ENCODE measurements around the gene LPAR5. TPM values are rescaled to one million over a fixed set of nuclear protein-coding genes. Genes with fewer than 3 reads are reported as not detected.

LPAR5 gene
- total and polyA plus RNA-seq, 2 experiments from 2014 or later = 0.32 to 0.38 TPM

DNA sequence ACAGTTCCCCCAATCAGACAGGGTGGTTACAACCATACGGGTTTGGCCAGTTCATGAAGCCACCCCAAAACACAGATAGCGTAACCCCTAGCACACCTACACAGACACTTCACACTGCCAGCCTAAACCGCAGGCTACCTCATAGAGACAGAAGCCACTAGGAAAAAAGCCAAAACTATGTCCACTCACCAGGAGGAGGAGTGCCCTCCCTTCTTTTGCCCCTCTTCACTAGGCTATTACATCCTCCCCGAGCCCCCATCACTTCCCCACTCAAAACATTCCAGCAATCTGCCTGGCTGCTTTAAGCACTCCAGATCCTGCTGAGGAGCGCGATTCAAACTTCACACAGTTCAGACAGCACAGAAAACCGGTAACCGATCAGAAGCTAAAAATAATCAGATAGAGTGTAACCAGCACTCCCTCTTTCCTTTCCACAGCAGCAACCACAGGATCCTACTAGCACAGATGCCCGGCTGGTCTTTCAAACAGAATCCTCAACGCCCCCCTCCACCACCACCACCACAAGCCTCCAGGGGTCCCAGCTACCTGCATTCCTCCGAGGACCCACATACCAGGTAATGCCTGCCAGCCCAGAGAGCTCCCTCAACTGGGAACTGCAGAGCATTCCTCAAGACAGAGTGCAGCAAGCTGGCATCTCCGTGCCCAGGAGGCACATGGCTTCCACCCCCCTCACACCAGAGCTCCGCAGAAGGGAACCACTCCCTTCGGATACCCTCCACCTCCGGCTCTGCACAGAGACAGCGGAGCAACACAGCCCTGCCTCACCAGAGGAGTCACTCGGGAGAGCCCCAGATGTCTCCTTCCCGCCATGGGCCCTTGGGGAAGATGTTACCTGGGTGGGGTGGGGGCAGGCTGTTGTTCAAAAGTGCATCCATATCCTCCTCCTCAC, 30.1 kb downstream of the LPAR5 start:
- peak overlapping the region; percentile 88 for H3K4me3 ChIP-seq
- H3K4me2 ChIP-seq = peak overlapping the region; percentile 96
- H3K4me3 Mint-ChIP-seq = no peak overlapping the region; the same call in 2 of the 3 replicates
- no peak overlapping the region for H2AFZ ChIP-seq
- peaks cover 52% of the 10 kb centered on the region for H3K36me3 Mint-ChIP-seq (ENCODE audit: low read depth)
- H3K27ac ChIP-seq (ENCODE audit: low read depth) = no peak overlapping the region
- peaks cover 33% of the 10 kb centered on the region for H4K20me1 ChIP-seq (replicated peaks; ENCODE audit: insufficient read depth)
- peaks cover 6% of the 10 kb centered on the region; the same call in 1 of the 2 replicates for H3K9me2 ChIP-seq (ENCODE audit: insufficient read depth)
- H3K4me1 ChIP-seq (ENCODE audit: insufficient read depth) = peaks cover 29% of the 10 kb centered on the region
- H3K79me2 ChIP-seq (replicated peaks; ENCODE audit: insufficient read depth) = peaks cover 48% of the 10 kb centered on the region
- peak overlapping the region; percentile 74 for H3K27ac Mint-ChIP-seq
- H3K27me3 ChIP-seq (ENCODE audit: insufficient read depth) = no peaks in the 10 kb centered on the region
- H3K4me1 Mint-ChIP-seq = peaks cover 28% of the 10 kb centered on the region
- H3K36me3 ChIP-seq (ENCODE audit: insufficient read depth) = peaks cover 24% of the 10 kb centered on the region
- TF ChIP-seq EZH2phosphoT487 (IDR thresholded peaks at IDR 0.05; ENCODE audit: unreplicated experiment) = no peak
- TF ChIP-seq ZNF114 (CRISPR knock-in tag; IDR thresholded peaks at IDR 0.05) = no peak
- no peak for TF ChIP-seq ETS1 (IDR thresholded peaks at IDR 0.05)
- no peak for TF ChIP-seq CREB1 (CRISPR knock-in tag; IDR thresholded peaks at IDR 0.05; ENCODE audit: low read depth)
- TF ChIP-seq REST (IDR thresholded peaks at IDR 0.05; ENCODE audit: unreplicated experiment) = no peak
- no peak for TF ChIP-seq NANOG (IDR thresholded peaks at IDR 0.05; ENCODE audit: borderline replicate concordance)
- no peak for TF ChIP-seq STAT1 (IDR thresholded peaks at IDR 0.05; ENCODE audit: unreplicated experiment)
- TF ChIP-seq JUNB (IDR thresholded peaks at IDR 0.05; ENCODE audit: unreplicated experiment) = no peak
- peak; percentile 22; the same call in 1 of the 2 replicates for TF ChIP-seq POLR2AphosphoS5 (IDR thresholded peaks at IDR 0.05; ENCODE audit: low read depth)
- TF ChIP-seq ZNF331 (CRISPR knock-in tag; IDR thresholded peaks at IDR 0.05; ENCODE audit: low read depth) = no peak
- no peak for TF ChIP-seq ZNF462 (CRISPR knock-in tag; IDR thresholded peaks at IDR 0.05)
- TF ChIP-seq, protein P1, sequence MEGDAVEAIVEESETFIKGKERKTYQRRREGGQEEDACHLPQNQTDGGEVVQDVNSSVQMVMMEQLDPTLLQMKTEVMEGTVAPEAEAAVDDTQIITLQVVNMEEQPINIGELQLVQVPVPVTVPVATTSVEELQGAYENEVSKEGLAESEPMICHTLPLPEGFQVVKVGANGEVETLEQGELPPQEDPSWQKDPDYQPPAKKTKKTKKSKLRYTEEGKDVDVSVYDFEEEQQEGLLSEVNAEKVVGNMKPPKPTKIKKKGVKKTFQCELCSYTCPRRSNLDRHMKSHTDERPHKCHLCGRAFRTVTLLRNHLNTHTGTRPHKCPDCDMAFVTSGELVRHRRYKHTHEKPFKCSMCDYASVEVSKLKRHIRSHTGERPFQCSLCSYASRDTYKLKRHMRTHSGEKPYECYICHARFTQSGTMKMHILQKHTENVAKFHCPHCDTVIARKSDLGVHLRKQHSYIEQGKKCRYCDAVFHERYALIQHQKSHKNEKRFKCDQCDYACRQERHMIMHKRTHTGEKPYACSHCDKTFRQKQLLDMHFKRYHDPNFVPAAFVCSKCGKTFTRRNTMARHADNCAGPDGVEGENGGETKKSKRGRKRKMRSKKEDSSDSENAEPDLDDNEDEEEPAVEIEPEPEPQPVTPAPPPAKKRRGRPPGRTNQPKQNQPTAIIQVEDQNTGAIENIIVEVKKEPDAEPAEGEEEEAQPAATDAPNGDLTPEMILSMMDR (conservative IDR thresholded peaks at IDR 0.05; ENCODE audit: low read depth in 2 of 2) = 0 out of 4 replicates have a peak, but pooled peaks have one; percentile 6 to 11
- TF ChIP-seq EZH2 (IDR thresholded peaks at IDR 0.05; ENCODE audit: low read depth, unreplicated experiment) = no peak
- DNase-seq (ENCODE audit: low spot score) (peak; percentile 82), ATAC-seq (peak; percentile 51)
- peaks cover 11% of the 10 kb centered on the region for H3K27me3 Mint-ChIP-seq (ENCODE audit: insufficient read depth, low read depth, poor library complexity)
- peaks cover 20% of the 10 kb centered on the region; the same call in 1 of the 2 replicates for H3F3A ChIP-seq (replicated peaks; ENCODE audit: low read depth)
- H3K9me3 Mint-ChIP-seq = no peaks in the 10 kb centered on the region; the same call in 2 of the 3 replicates
